ENCODE results near the gene SBK3.
"Not testable (repeated sequence)": the region's sequence is repeated elsewhere in the genome, so short reads cannot be mapped to it uniquely, and the experiment has no call there.

The SBK3 gene

GRCh38 chr19:55502197-55502952 lies 43.0 kb downstream of the SBK3 start:
- ATAC-seq (ENCODE audit: low read depth): no peak
- H3K4me3 Mint-ChIP-seq: no peak overlapping the region
- H3K27me3 Mint-ChIP-seq: no peaks in the 10 kb centered on the region
- DNase-seq (ENCODE audit: low spot score in 2 of 2): no peak
- no peak overlapping the region for H3K27ac Mint-ChIP-seq
- no peaks in the 10 kb centered on the region for H3K9me3 Mint-ChIP-seq
- H3K36me3 Mint-ChIP-seq: no peaks in the 10 kb centered on the region
- peaks cover 15% of the 10 kb centered on the region for H3K4me1 Mint-ChIP-seq

GRCh38 chr19:55500368-55500952 lies 44.9 kb downstream of the SBK3 start:
- no peak overlapping the region for H3K4me3 Mint-ChIP-seq
- ATAC-seq (ENCODE audit: low read depth) (no peak), DNase-seq (ENCODE audit: low spot score in 2 of 2) (no peak)
- H3K36me3 Mint-ChIP-seq: no peaks in the 10 kb centered on the region
- H3K9me3 Mint-ChIP-seq: no peaks in the 10 kb centered on the region
- H3K27me3 Mint-ChIP-seq: no peaks in the 10 kb centered on the region
- peaks cover 15% of the 10 kb centered on the region for H3K4me1 Mint-ChIP-seq
- H3K27ac Mint-ChIP-seq: no peak overlapping the region

GRCh38 chr19:55498246-55498840 lies 47.0 kb downstream of the SBK3 start:
- H3K9me3 Mint-ChIP-seq: no peaks in the 10 kb centered on the region
- H3K4me3 Mint-ChIP-seq: no peak overlapping the region
- H3K27me3 Mint-ChIP-seq: peaks cover 1% of the 10 kb centered on the region
- ATAC-seq (ENCODE audit: low read depth) (no peak), DNase-seq (ENCODE audit: low spot score in 2 of 2) (no peak)
- no peaks in the 10 kb centered on the region for H3K36me3 Mint-ChIP-seq
- peaks cover 12% of the 10 kb centered on the region for H3K4me1 Mint-ChIP-seq
- H3K27ac Mint-ChIP-seq: no peak overlapping the region

- no peaks in the 10 kb centered on the region for H3K36me3 Mint-ChIP-seq
- peaks cover 4% of the 10 kb centered on the region for H3K27me3 Mint-ChIP-seq
- ATAC-seq (ENCODE audit: low read depth): no peak
- H3K27ac Mint-ChIP-seq: no peak overlapping the region
- no peak overlapping the region for H3K4me3 Mint-ChIP-seq
- DNase-seq (ENCODE audit: low spot score in 2 of 2): no peak
- H3K4me1 Mint-ChIP-seq: peaks cover 9% of the 10 kb centered on the region
- H3K9me3 Mint-ChIP-seq: no peaks in the 10 kb centered on the region
Observed at GRCh38 chr19:55497763-55498162, 47.6 kb downstream of the SBK3 start.

- ATAC-seq (ENCODE audit: low read depth); H3K4me1 Mint-ChIP-seq; H3K9me3 Mint-ChIP-seq; H3K27me3 Mint-ChIP-seq; H3K4me3 Mint-ChIP-seq; H3K36me3 Mint-ChIP-seq; H3K27ac Mint-ChIP-seq; DNase-seq (ENCODE audit: low spot score in 2 of 2): not testable (repeated sequence)
Observed at GRCh38 chr19:55496820-55497219, 48.5 kb downstream of the SBK3 start.

GRCh38 chr19:55495646-55496349 lies 49.5 kb downstream of the SBK3 start:
- Mint-ChIP-seq H3K9me3 (no peaks in the 10 kb centered on the region), H3K4me1 (peaks cover 3% of the 10 kb centered on the region), H3K36me3 (no peaks in the 10 kb centered on the region), H3K27ac (no peak overlapping the region), H3K4me3 (no peak overlapping the region), H3K27me3 (peaks cover 9% of the 10 kb centered on the region)
- DNase-seq (ENCODE audit: low spot score in 2 of 2) (no peak), ATAC-seq (ENCODE audit: low read depth) (no peak)

- peak overlapping the region; percentile 49 for H3K4me3 Mint-ChIP-seq
- ATAC-seq (ENCODE audit: low read depth) (no peak), DNase-seq (ENCODE audit: low spot score in 2 of 2) (no peak)
- no peaks in the 10 kb centered on the region for H3K9me3 Mint-ChIP-seq
- H3K36me3 Mint-ChIP-seq: no peaks in the 10 kb centered on the region
- no peak overlapping the region for H3K27ac Mint-ChIP-seq
- H3K27me3 Mint-ChIP-seq: peaks cover 9% of the 10 kb centered on the region
- peaks cover 3% of the 10 kb centered on the region for H3K4me1 Mint-ChIP-seq
Observed at GRCh38 chr19:55494172-55494761, 51.1 kb downstream of the SBK3 start.

GRCh38 chr19:55493645-55494171 lies 51.6 kb downstream of the SBK3 start:
- no peak for DNase-seq (ENCODE audit: low spot score in 2 of 2)

GRCh38 chr19:55493052-55493644 lies 52.2 kb downstream of the SBK3 start:
- H3K27me3 Mint-ChIP-seq: peaks cover 9% of the 10 kb centered on the region
- H3K4me1 Mint-ChIP-seq: peaks cover 6% of the 10 kb centered on the region
- no peak overlapping the region for H3K4me3 Mint-ChIP-seq
- H3K9me3 Mint-ChIP-seq: no peaks in the 10 kb centered on the region
- ATAC-seq (ENCODE audit: low read depth): no peak
- H3K36me3 Mint-ChIP-seq: no peaks in the 10 kb centered on the region
- H3K27ac Mint-ChIP-seq: no peak overlapping the region
- no peak for DNase-seq (ENCODE audit: low spot score in 2 of 2)

More at GRCh38 chr19:55493645-55494171, 51.6 kb downstream of the SBK3 start:
- no peaks in the 10 kb centered on the region for H3K36me3 Mint-ChIP-seq
- no peak for ATAC-seq (ENCODE audit: low read depth)
- H3K9me3 Mint-ChIP-seq: no peaks in the 10 kb centered on the region
- H3K27ac Mint-ChIP-seq: no peak overlapping the region
- peaks cover 9% of the 10 kb centered on the region for H3K27me3 Mint-ChIP-seq
- H3K4me3 Mint-ChIP-seq: no peak overlapping the region
- peaks cover 3% of the 10 kb centered on the region for H3K4me1 Mint-ChIP-seq

GRCh38 chr19:55492362-55492944 lies 52.9 kb downstream of the SBK3 start:
- DNase-seq (ENCODE audit: low spot score in 2 of 2) (no peak), ATAC-seq (ENCODE audit: low read depth) (no peak)
- no peak overlapping the region for H3K27ac Mint-ChIP-seq
- H3K4me3 Mint-ChIP-seq: no peak overlapping the region
- H3K36me3 Mint-ChIP-seq: no peaks in the 10 kb centered on the region
- peaks cover 6% of the 10 kb centered on the region for H3K4me1 Mint-ChIP-seq
- H3K9me3 Mint-ChIP-seq: no peaks in the 10 kb centered on the region
- peaks cover 9% of the 10 kb centered on the region for H3K27me3 Mint-ChIP-seq

- ATAC-seq (ENCODE audit: low read depth): no peak
- peaks cover 6% of the 10 kb centered on the region for H3K4me1 Mint-ChIP-seq
- no peaks in the 10 kb centered on the region for H3K9me3 Mint-ChIP-seq
- H3K36me3 Mint-ChIP-seq: no peaks in the 10 kb centered on the region
- H3K27ac Mint-ChIP-seq: no peak overlapping the region
- no peak for DNase-seq (ENCODE audit: low spot score in 2 of 2)
- H3K27me3 Mint-ChIP-seq: peaks cover 9% of the 10 kb centered on the region
- no peak overlapping the region for H3K4me3 Mint-ChIP-seq
Observed at GRCh38 chr19:55491546-55492360, 53.6 kb downstream of the SBK3 start.

Data from memory B cell (primary cell).